SJCRH30 (cell line): ENCODE results near the gene NCK2. TPM values are rescaled to one million over a fixed set of nuclear protein-coding genes. Genes with fewer than 3 reads are reported as not detected.

Source experiments
- DNase-seq, 2 experiments: peaks; one replicate each; pipeline ENCODE4 v3.0.0-alpha.2; 2015 to 2020
- H3K27ac ChIP-seq: fragments of 250-450 bp; sonication (Bioruptor Pico); 2 replicates; pipeline ENCODE4 v1.5.1; 2020; ENCODE audit warnings: mild to moderate bottlenecking, moderate library complexity
- H3K27me3 ChIP-seq: fragments of 250-450 bp; sonication (Bioruptor Pico); 2 replicates; pipeline ENCODE4 v1.5.1; 2020; ENCODE audit warnings: mild to moderate bottlenecking, moderate library complexity
- H3K36me3 ChIP-seq: fragments of 250-450 bp; sonication (Bioruptor Pico); 2 replicates; pipeline ENCODE4 v1.5.1; 2020; ENCODE audit warnings: mild to moderate bottlenecking, moderate library complexity
- H3K4me1 ChIP-seq: fragments of 250-450 bp; sonication (Bioruptor Pico); 2 replicates; pipeline ENCODE4 v1.5.1; 2020; ENCODE audit warnings: mild to moderate bottlenecking, moderate library complexity
- H3K4me3 ChIP-seq: fragments of 250-450 bp; sonication (Bioruptor Pico); 2 replicates; pipeline ENCODE4 v1.5.1; 2020; ENCODE audit warnings: mild to moderate bottlenecking, moderate library complexity
- H3K9me3 ChIP-seq: fragments of 250-450 bp; sonication (Bioruptor Pico); replicated peaks from 2 replicates; pipeline ENCODE4 v1.5.1; 2020; ENCODE audit warnings: mild to moderate bottlenecking, moderate library complexity
- total RNA-seq: library from RNA; depleted of rRNA; stranded (reverse); fragments of >200 nt; shearing (Covaris generic); gene quantifications from 2 replicates; pipeline ENCODE4 v1.2.3, GENCODE V29; 2014

NCK2 gene
- total RNA-seq, 1 experiment from 2014 or later: 51.9 TPM

- no peak overlapping the region for H3K4me3 ChIP-seq
- H3K27ac ChIP-seq: no peak overlapping the region
- H3K9me3 ChIP-seq: no peaks in the 10 kb centered on the region
- H3K4me1 ChIP-seq: no peaks in the 10 kb centered on the region
- H3K27me3 ChIP-seq: no peaks in the 10 kb centered on the region
- no peak for DNase-seq
- H3K36me3 ChIP-seq: peaks cover 7% of the 10 kb centered on the region; the same call in 1 of the 2 replicates
Observed at GRCh38 chr2:105849431-105850179, 104.9 kb downstream of the NCK2 start.

- H3K27me3 ChIP-seq: no peaks in the 10 kb centered on the region
- no peaks in the 10 kb centered on the region for H3K4me1 ChIP-seq
- H3K27ac ChIP-seq: no peak overlapping the region
- H3K36me3 ChIP-seq: peaks cover 24% of the 10 kb centered on the region
- H3K4me3 ChIP-seq: no peak overlapping the region
- no peaks in the 10 kb centered on the region for H3K9me3 ChIP-seq
- DNase-seq: no peak
Observed at GRCh38 chr2:105852066-105852465, 107.4 kb downstream of the NCK2 start.

DNA sequence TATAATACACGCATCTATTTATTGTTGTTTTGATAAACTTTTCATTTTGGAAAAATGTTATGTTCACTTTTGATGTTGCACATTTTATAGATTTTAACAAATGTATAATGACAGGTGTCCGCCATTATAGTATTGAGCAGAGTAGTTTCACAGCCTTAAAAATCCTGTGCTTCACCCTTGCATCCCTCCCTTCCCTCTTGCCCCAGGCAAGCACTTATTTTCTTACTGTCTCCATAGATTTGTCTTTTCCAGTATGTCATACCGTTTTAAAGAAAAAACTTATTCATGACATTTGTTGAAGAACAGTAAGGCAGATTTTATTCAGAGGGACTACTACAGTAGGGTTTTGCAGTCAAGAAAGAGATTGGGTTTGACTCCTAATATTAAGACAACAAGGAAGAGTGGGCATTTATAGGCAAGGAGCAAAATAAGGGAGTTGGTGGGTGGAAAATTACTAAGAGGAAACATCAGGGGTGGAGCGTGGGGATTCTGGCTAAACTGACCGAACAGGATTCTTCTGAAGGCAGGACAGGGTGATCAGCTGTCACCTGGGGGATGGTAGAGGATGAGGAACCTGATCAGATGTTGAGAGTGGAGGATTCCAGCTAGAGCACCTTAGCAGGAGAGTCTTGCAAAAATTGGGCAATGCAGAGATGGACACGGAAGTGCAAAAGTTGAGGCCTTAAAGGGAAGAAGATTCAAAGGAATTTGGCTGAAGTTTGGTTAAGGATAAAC is 108.8 kb downstream of the NCK2 start:
- H3K9me3 ChIP-seq: no peaks in the 10 kb centered on the region
- H3K4me1 ChIP-seq: no peaks in the 10 kb centered on the region

GRCh38 chr2:105854972-105855371 is 110.3 kb downstream of the NCK2 start:
- peaks cover 24% of the 10 kb centered on the region for H3K36me3 ChIP-seq
- H3K9me3 ChIP-seq: no peaks in the 10 kb centered on the region
- no peaks in the 10 kb centered on the region for H3K27me3 ChIP-seq
- no peaks in the 10 kb centered on the region for H3K4me1 ChIP-seq
- no peak for DNase-seq
- no peak overlapping the region for H3K27ac ChIP-seq
- no peak overlapping the region for H3K4me3 ChIP-seq

More for the DNA sequence above, 108.8 kb downstream of the NCK2 start:
- Histone ChIP-seq H3K27me3 (no peaks in the 10 kb centered on the region), H3K27ac (no peak overlapping the region), H3K4me3 (no peak overlapping the region), H3K36me3 (peaks cover 24% of the 10 kb centered on the region)
- DNase-seq: no peak

GRCh38 chr2:105856581-105856980 is 111.9 kb downstream of the NCK2 start:
- Histone ChIP-seq H3K27ac (no peak overlapping the region), H3K36me3 (peaks cover 24% of the 10 kb centered on the region), H3K4me3 (no peak overlapping the region), H3K4me1 (no peaks in the 10 kb centered on the region), H3K27me3 (no peaks in the 10 kb centered on the region), H3K9me3 (no peaks in the 10 kb centered on the region)
- DNase-seq: no peak

- Histone ChIP-seq H3K4me1 (no peaks in the 10 kb centered on the region), H3K36me3 (peaks cover 24% of the 10 kb centered on the region), H3K9me3 (no peaks in the 10 kb centered on the region), H3K4me3 (no peak overlapping the region), H3K27ac (no peak overlapping the region), H3K27me3 (no peaks in the 10 kb centered on the region)
- no peak for DNase-seq
Observed at GRCh38 chr2:105857076-105857740, 112.5 kb downstream of the NCK2 start.

DNA sequence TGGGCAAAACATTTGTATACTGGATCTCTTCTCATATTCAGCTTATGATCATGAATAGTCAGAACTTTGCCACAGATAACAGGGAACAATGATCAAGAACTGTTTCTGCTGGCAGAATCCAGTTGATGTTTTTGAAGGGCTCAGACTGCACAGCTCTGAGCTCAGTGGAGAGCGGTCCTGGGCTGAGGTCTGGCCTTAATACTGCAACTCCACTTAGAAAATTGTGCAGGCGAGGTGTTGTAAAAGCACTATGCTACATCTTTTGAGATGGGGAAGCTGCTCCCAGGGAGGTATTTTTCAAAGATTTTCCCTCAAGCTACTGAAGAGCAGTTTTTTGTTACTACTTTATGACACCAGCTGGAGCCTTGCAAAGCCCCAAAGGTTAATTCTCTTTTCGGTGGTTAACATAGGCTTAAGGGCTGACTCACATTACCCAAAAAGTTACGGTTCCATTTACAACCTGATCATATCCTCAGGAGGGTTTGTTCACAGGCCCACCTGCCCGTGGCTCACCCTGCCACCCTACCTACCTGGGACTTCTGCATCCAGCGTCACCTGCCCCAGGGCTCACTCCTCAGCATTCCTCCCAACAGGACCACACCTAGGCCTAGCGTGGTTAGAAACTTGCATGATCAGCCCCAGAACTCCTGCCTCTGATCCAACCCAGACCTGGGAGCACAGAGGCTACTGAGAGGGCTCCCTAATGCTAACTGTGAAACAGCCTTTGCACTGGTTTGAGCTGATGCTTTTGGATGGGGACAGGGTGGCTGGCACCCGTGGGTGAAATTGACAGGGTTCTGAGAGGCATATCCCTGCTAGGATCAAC is 114.4 kb downstream of the NCK2 start:
- Histone ChIP-seq H3K27ac (no peak overlapping the region), H3K27me3 (no peaks in the 10 kb centered on the region), H3K4me1 (no peaks in the 10 kb centered on the region), H3K36me3 (peaks cover 19% of the 10 kb centered on the region), H3K9me3 (no peaks in the 10 kb centered on the region), H3K4me3 (no peak overlapping the region)
- DNase-seq: no peak

- Histone ChIP-seq H3K9me3 (no peaks in the 10 kb centered on the region), H3K27ac (no peak overlapping the region), H3K4me3 (no peak overlapping the region), H3K36me3 (peaks cover 17% of the 10 kb centered on the region), H3K27me3 (no peaks in the 10 kb centered on the region), H3K4me1 (no peaks in the 10 kb centered on the region)
- DNase-seq: no peak
Observed at GRCh38 chr2:105859694-105859951, 114.9 kb downstream of the NCK2 start.

DNA sequence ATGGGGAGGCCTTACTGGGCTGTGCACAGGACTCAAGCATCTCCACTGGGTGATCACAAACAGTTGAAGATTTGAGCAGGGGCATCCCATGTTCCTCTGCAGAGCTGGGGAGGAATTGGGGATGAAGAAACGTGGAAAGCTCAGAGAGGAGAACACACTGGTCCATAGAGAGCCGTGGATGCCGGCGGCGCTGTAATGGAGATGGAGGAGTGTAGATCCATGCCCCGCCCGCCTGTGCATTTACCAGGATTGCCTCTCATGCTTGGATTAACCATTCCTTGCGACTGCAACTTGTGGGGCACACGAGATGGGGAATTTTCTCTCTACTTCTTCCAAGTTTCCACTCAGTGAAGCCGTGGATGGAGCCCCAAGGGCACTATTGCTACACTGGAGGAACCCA is 115.9 kb downstream of the NCK2 start:
- no peak for DNase-seq
- Histone ChIP-seq H3K27ac (no peak overlapping the region), H3K4me1 (no peaks in the 10 kb centered on the region), H3K27me3 (no peaks in the 10 kb centered on the region), H3K4me3 (no peak overlapping the region), H3K36me3 (peaks cover 9% of the 10 kb centered on the region), H3K9me3 (no peaks in the 10 kb centered on the region)

GRCh38 chr2:105861200-105861599 is 116.5 kb downstream of the NCK2 start:
- Histone ChIP-seq H3K27ac (no peak overlapping the region), H3K9me3 (no peaks in the 10 kb centered on the region), H3K4me1 (peaks cover 3% of the 10 kb centered on the region; the same call in 1 of the 2 replicates), H3K4me3 (no peak overlapping the region), H3K36me3 (peaks cover 5% of the 10 kb centered on the region), H3K27me3 (no peaks in the 10 kb centered on the region)
- no peak for DNase-seq

DNA sequence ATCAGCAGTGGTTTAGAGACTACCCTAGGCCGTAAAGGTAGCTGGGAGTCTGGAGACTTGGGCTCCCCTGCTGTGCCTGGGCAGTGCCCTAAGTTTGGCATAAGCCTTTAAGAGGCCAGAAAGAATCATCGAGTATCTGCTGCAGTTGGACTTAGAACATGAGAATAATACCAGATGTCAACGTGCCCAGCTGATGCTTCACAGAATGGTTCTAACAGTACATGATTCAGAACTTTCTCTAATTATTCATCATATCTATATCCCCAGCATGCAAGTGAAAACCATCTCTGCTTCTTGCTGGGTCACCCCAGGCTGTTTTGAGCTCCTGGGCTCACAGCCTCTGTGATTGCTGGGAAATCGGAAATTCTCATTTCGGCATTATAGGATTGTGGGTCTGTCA is 118.1 kb downstream of the NCK2 start:
- Histone ChIP-seq H3K27ac (no peak overlapping the region), H3K4me1 (peaks cover 20% of the 10 kb centered on the region), H3K36me3 (no peaks in the 10 kb centered on the region), H3K4me3 (no peak overlapping the region), H3K27me3 (no peaks in the 10 kb centered on the region), H3K9me3 (no peaks in the 10 kb centered on the region)
- no peak for DNase-seq

GRCh38 chr2:105864262-105864661 is 119.5 kb downstream of the NCK2 start:
- Histone ChIP-seq H3K4me3 (no peak overlapping the region), H3K27me3 (no peaks in the 10 kb centered on the region), H3K4me1 (peaks cover 33% of the 10 kb centered on the region), H3K27ac (no peak overlapping the region), H3K36me3 (no peaks in the 10 kb centered on the region), H3K9me3 (no peaks in the 10 kb centered on the region)
- no peak for DNase-seq

GRCh38 chr2:105865222-105865913 is 120.7 kb downstream of the NCK2 start:
- Histone ChIP-seq H3K36me3 (no peaks in the 10 kb centered on the region), H3K4me3 (no peak overlapping the region), H3K9me3 (no peaks in the 10 kb centered on the region), H3K27ac (no peak overlapping the region), H3K27me3 (no peaks in the 10 kb centered on the region), H3K4me1 (peaks cover 33% of the 10 kb centered on the region)
- DNase-seq: no peak
